Ishikawa (cell line): ENCODE results near the gene COX7A1.

Experiments used
- CEBPB ChIP-seq: IDR thresholded peaks from 2 replicates; pipeline ENCODE4 v1.6.1; 2012
- EGR1 ChIP-seq: IDR thresholded peaks from 2 replicates; pipeline ENCODE4 v1.6.1; 2012
- EP300 ChIP-seq: IDR thresholded peaks from 2 replicates; pipeline ENCODE4 v1.6.1; 2012; ENCODE audit warnings: borderline replicate concordance
- RAD21 ChIP-seq: IDR thresholded peaks from 2 replicates; pipeline ENCODE4 v1.6.1; 2012; ENCODE audit warnings: low read depth
- TAF1 ChIP-seq: IDR thresholded peaks from 2 replicates; pipeline ENCODE4 v1.6.1; 2012; ENCODE audit warnings: low read depth, mild to moderate bottlenecking
- TCF12 ChIP-seq: IDR thresholded peaks from 2 replicates; pipeline ENCODE4 v1.6.1; 2012; ENCODE audit warnings: low read depth
- YY1 ChIP-seq: IDR thresholded peaks from 2 replicates; pipeline ENCODE4 v1.6.1; 2012; ENCODE audit warnings: low read depth
- TF ChIP-seq, protein P1 (sequence below): IDR thresholded peaks from 2 replicates; pipeline ENCODE4 v1.6.1; 2012
- TF ChIP-seq, protein P2 (sequence below): IDR thresholded peaks from 2 replicates; pipeline ENCODE4 v1.6.1; 2012

DNA sequence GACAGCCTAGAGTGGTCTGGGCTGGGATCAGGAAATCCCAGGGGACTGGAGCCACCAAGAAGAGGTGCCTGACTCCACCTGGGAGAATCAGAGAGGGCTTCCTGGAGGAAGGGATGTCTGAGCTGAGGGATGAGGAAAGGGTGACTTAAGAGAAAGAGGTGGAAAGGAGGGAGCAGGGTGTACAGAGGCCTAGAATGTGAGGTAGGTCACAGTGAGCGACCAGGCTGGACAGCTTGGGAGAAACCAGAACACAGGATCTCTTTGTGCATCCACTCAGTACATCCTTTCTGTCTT, 36.0 kb downstream of the COX7A1 start:
- TF ChIP-seq, protein P1, sequence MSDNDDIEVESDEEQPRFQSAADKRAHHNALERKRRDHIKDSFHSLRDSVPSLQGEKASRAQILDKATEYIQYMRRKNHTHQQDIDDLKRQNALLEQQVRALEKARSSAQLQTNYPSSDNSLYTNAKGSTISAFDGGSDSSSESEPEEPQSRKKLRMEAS, result no peak
- no peak for TF ChIP-seq TAF1
- TF ChIP-seq, protein P2, sequence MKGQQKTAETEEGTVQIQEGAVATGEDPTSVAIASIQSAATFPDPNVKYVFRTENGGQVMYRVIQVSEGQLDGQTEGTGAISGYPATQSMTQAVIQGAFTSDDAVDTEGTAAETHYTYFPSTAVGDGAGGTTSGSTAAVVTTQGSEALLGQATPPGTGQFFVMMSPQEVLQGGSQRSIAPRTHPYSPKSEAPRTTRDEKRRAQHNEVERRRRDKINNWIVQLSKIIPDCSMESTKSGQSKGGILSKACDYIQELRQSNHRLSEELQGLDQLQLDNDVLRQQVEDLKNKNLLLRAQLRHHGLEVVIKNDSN, result no peak
- TF ChIP-seq YY1, result no peak
- TF ChIP-seq EP300, result no peak
- TF ChIP-seq EGR1, result no peak
- TF ChIP-seq TCF12, result no peak
- no peak for TF ChIP-seq CEBPB
- no peak for TF ChIP-seq RAD21
